Measurements from ENCODE around the gene MAFG. TPM values are rescaled to one million over a fixed set of nuclear protein-coding genes. Genes with fewer than 3 reads are reported as not detected.

MAFG gene
- total RNA-seq, 1 donor: 32.6 TPM

DNA sequence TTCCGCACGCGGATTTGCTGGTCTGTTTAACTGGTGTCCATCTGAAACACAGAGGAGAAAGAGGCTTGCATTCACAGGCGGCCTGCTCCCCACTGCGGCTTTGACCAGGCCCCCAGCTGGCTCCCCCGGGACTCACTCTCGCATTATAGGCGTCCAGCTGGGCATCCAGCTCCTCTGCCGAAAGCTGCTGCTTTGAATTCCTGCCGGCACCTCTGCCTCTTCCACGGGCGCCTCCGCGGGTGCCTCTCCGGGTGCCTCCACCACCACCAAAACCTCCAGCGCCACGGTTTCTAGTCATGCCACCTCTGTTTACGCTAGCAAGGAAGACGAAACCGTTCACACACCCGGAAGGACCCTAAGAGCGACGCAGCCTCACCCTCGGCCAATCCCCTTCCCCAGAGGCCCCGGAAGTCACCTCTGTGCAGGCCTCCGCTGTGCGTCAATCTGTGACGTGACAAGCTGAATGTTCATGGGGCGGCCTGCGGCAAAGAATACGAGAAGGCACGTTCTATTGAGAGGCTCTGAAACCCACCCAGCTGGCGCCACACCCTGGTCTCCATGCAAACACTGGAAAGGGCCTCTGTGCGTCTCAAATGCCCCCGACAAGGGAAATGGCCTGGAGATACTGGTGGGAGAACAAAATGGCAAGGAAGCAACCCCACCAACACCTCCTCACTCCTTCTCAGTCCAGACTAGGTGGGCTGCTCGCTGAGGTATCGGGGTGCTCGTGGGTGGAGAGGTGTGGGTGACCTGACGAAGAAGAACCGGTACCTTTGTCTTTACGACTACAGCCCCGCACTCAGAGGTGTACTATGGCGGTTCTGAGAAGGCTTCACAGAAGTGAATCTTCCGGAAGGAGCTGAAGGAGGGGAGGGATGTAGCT lies 39.2 kb downstream of the MAFG start:
- peaks cover 39% of the 10 kb centered on the region for H3K36me3 ChIP-seq (ENCODE audit: insufficient read depth, low read length)
- H3K4me2 ChIP-seq (ENCODE audit: insufficient read depth, low read length): no peak overlapping the region
- H3K27ac ChIP-seq (ENCODE audit: low read depth, low read length): no peak overlapping the region
- peaks cover 15% of the 10 kb centered on the region for H4K20me1 ChIP-seq (ENCODE audit: insufficient read depth, low read length)
- DNase-seq (ENCODE audit: insufficient read length, low spot score, missing footprints): peak; percentile 78
- H3K9me3 ChIP-seq (ENCODE audit: low read depth, low read length): no peaks in the 10 kb centered on the region
- TF ChIP-seq, protein P1, sequence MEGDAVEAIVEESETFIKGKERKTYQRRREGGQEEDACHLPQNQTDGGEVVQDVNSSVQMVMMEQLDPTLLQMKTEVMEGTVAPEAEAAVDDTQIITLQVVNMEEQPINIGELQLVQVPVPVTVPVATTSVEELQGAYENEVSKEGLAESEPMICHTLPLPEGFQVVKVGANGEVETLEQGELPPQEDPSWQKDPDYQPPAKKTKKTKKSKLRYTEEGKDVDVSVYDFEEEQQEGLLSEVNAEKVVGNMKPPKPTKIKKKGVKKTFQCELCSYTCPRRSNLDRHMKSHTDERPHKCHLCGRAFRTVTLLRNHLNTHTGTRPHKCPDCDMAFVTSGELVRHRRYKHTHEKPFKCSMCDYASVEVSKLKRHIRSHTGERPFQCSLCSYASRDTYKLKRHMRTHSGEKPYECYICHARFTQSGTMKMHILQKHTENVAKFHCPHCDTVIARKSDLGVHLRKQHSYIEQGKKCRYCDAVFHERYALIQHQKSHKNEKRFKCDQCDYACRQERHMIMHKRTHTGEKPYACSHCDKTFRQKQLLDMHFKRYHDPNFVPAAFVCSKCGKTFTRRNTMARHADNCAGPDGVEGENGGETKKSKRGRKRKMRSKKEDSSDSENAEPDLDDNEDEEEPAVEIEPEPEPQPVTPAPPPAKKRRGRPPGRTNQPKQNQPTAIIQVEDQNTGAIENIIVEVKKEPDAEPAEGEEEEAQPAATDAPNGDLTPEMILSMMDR (IDR thresholded peaks at IDR 0.05; ENCODE audit: extremely low read depth, low read depth, low read length): no peak
- H3K4me3 ChIP-seq (ENCODE audit: insufficient read depth, low read length): no peak overlapping the region
- no peak overlapping the region for H2AFZ ChIP-seq (ENCODE audit: low read length)
- no peaks in the 10 kb centered on the region for H3K27me3 ChIP-seq (ENCODE audit: insufficient read depth, low read length)
- H3K4me1 ChIP-seq (ENCODE audit: insufficient read depth, low read length): peaks cover 43% of the 10 kb centered on the region
- peaks cover 67% of the 10 kb centered on the region for H3K79me2 ChIP-seq (ENCODE audit: insufficient read depth, low read length)

DNA sequence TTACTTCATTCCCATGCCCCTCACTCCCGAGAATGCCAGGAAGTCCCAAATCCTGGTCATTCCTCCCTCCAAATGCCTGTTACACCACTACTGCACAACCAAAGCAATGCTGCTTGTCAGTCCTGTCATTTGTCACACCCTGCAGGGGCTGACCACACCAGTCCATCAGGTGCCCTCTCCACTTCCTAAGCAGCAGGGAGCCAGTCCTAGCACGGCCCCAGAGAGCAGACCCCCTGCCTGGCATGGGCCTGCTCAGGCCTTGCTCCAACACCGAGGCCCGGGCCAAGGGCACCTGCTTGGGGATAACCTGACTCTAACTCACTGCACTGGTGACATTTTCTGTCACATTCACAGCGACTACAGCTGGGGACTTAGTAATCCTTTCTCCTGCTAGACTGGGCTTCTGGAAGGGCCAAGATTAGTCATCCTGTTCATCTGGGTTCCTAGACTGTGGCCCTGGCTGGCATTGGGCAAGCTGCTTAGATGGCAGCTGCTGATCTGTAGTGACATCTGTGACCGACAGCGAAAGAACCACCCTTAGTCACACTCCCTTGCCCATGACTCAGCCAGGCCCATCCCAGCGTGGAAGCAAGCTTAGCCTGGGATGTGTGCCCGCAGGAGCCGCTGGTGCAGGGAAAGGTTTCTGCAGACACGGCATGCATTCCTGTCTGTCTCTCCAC lies 41.5 kb downstream of the MAFG start:
- Histone ChIP-seq H3K4me1 (ENCODE audit: insufficient read depth, low read length) (peaks cover 40% of the 10 kb centered on the region), H3K4me2 (ENCODE audit: insufficient read depth, low read length) (peak overlapping the region; percentile 31), H3K27ac (ENCODE audit: low read depth, low read length) (peak overlapping the region; percentile 39), H4K20me1 (ENCODE audit: insufficient read depth, low read length) (peaks cover 15% of the 10 kb centered on the region), H3K36me3 (ENCODE audit: insufficient read depth, low read length) (peaks cover 50% of the 10 kb centered on the region), H3K4me3 (ENCODE audit: insufficient read depth, low read length) (no peak overlapping the region), H3K79me2 (ENCODE audit: insufficient read depth, low read length) (peaks cover 56% of the 10 kb centered on the region), H3K9me3 (ENCODE audit: low read depth, low read length) (no peaks in the 10 kb centered on the region), H3K27me3 (ENCODE audit: insufficient read depth, low read length) (no peaks in the 10 kb centered on the region), H2AFZ (ENCODE audit: low read length) (no peak overlapping the region)
- peak; percentile 98 for DNase-seq (ENCODE audit: insufficient read length, low spot score, missing footprints)
- TF ChIP-seq, protein P1 (IDR thresholded peaks at IDR 0.05; ENCODE audit: extremely low read depth, low read depth, low read length): no peak

DNA sequence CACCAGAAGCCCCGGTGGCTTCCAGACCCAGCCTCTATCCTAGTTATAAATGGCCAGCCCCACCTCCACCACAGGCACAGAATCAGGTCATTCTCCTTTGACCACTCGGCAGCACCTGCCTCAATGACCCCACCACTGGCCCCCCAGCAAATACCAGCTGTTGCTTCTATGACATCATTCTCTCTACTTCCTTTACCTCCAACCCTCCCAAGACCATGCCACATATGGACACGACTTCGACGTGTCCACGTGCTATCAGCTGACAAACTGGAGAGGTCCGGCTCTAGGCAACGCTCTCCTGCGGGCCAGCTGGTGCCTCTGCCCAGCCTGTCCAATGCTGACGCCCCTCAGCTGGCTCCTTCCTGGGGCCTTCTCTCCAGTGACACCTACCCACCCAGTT lies 42.1 kb downstream of the MAFG start:
- H2AFZ ChIP-seq (ENCODE audit: low read length): no peak overlapping the region
- H3K27me3 ChIP-seq (ENCODE audit: insufficient read depth, low read length): no peaks in the 10 kb centered on the region
- H3K79me2 ChIP-seq (ENCODE audit: insufficient read depth, low read length): peaks cover 51% of the 10 kb centered on the region
- peaks cover 56% of the 10 kb centered on the region for H3K36me3 ChIP-seq (ENCODE audit: insufficient read depth, low read length)
- peak overlapping the region; percentile 39 for H3K27ac ChIP-seq (ENCODE audit: low read depth, low read length)
- no peak for DNase-seq (ENCODE audit: insufficient read length, low spot score, missing footprints)
- H3K4me1 ChIP-seq (ENCODE audit: insufficient read depth, low read length): peaks cover 38% of the 10 kb centered on the region
- H3K9me3 ChIP-seq (ENCODE audit: low read depth, low read length): no peaks in the 10 kb centered on the region
- TF ChIP-seq, protein P1 (IDR thresholded peaks at IDR 0.05; ENCODE audit: extremely low read depth, low read depth, low read length): no peak
- H3K4me3 ChIP-seq (ENCODE audit: insufficient read depth, low read length): no peak overlapping the region
- no peak overlapping the region for H3K4me2 ChIP-seq (ENCODE audit: insufficient read depth, low read length)
- peaks cover 15% of the 10 kb centered on the region for H4K20me1 ChIP-seq (ENCODE audit: insufficient read depth, low read length)

DNA sequence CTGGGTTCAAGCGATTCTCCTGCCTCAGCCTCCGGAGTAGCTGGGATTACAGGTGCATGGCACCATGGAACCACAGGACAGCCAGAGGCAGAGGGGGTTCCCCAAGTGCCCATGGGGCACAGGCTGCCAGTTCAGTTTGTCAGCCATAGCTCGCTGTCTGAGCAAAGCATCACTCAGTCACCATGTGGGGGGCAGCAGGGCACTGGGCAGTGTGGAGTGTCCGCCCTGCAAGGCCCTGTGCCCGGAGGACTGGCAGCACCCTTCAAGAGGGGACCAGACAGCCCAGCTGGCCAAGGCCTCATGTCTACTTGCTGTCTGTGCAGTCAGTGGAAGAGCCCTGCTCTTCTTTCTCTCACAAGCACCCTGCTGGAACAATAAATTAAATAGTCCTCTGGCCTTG lies 42.6 kb downstream of the MAFG start:
- DNase-seq (ENCODE audit: insufficient read length, low spot score, missing footprints): no peak
- Histone ChIP-seq H4K20me1 (ENCODE audit: insufficient read depth, low read length) (peaks cover 15% of the 10 kb centered on the region), H3K4me2 (ENCODE audit: insufficient read depth, low read length) (peak overlapping the region; percentile 16), H3K79me2 (ENCODE audit: insufficient read depth, low read length) (peaks cover 46% of the 10 kb centered on the region), H3K4me3 (ENCODE audit: insufficient read depth, low read length) (no peak overlapping the region), H3K36me3 (ENCODE audit: insufficient read depth, low read length) (peaks cover 57% of the 10 kb centered on the region), H3K9me3 (ENCODE audit: low read depth, low read length) (no peaks in the 10 kb centered on the region), H3K4me1 (ENCODE audit: insufficient read depth, low read length) (peaks cover 33% of the 10 kb centered on the region), H3K27me3 (ENCODE audit: insufficient read depth, low read length) (no peaks in the 10 kb centered on the region), H2AFZ (ENCODE audit: low read length) (no peak overlapping the region), H3K27ac (ENCODE audit: low read depth, low read length) (peak overlapping the region; percentile 39)
- TF ChIP-seq, protein P1 (IDR thresholded peaks at IDR 0.05; ENCODE audit: extremely low read depth, low read depth, low read length): no peak
